ENCODE data around the gene HIVEP3.

DNA sequence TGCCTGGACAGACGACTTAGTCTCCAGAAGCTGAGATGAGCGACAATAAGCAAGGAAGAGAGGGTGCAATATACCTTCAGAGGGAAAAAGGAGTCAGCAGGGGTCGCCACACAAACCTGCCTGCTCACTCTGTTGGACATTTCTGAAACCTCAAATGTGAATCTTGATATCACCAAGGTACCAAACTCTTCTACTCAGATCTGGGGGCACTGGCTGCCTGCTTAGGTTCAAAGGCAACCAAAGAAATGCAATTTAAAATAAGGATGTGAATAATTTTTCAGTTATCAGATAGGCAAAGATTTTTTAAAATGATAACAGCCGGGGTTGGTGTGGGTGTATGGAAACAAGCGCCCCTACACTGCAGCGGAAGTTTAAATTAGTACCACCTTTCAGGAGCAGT, 164.2 kb downstream of the HIVEP3 start:
- TF ChIP-seq, protein P1, sequence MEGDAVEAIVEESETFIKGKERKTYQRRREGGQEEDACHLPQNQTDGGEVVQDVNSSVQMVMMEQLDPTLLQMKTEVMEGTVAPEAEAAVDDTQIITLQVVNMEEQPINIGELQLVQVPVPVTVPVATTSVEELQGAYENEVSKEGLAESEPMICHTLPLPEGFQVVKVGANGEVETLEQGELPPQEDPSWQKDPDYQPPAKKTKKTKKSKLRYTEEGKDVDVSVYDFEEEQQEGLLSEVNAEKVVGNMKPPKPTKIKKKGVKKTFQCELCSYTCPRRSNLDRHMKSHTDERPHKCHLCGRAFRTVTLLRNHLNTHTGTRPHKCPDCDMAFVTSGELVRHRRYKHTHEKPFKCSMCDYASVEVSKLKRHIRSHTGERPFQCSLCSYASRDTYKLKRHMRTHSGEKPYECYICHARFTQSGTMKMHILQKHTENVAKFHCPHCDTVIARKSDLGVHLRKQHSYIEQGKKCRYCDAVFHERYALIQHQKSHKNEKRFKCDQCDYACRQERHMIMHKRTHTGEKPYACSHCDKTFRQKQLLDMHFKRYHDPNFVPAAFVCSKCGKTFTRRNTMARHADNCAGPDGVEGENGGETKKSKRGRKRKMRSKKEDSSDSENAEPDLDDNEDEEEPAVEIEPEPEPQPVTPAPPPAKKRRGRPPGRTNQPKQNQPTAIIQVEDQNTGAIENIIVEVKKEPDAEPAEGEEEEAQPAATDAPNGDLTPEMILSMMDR (IDR thresholded peaks at IDR 0.05): no peak
- TF ChIP-seq POLR2A (IDR thresholded peaks at IDR 0.05): no peak
